GM23248 (cell line): ENCODE results near the gene ANKRD30BL. TPM values are rescaled to one million over a fixed set of nuclear protein-coding genes. Genes with fewer than 3 reads are reported as not detected.
A peak's percentile ranks its signal among the peaks of the same experiment; 100 is the strongest.
"Not testable (repeated sequence)": the region's sequence is repeated elsewhere in the genome, so short reads cannot be mapped to it uniquely, and the experiment has no call there.

ENCODE experiments used
- DNase-seq: peaks from one replicate; pipeline ENCODE4 v3.0.0-alpha.2; 2015
- H2AFZ ChIP-seq: fragments of 200-600 bp; sonication (generic); 2 replicates; pipeline ENCODE4 v1.6.1; 2016; ENCODE audit warnings: antibody characterized with exemption
- H3F3A ChIP-seq: fragments of 200-600 bp; sonication (generic); 2 replicates; pipeline ENCODE4 v1.6.1; 2016; ENCODE audit warnings: mild to moderate bottlenecking, antibody characterized with exemption, mixed run types; ENCODE audit not compliant: insufficient read depth
- H3K27ac ChIP-seq: fragments of 200-600 bp; sonication (generic); 2 replicates; pipeline ENCODE4 v1.5.1; 2016; ENCODE audit warnings: mild to moderate bottlenecking
- H3K27me3 ChIP-seq: fragments of 200-600 bp; sonication (generic); replicated peaks from 2 replicates; pipeline ENCODE4 v1.6.1; 2016; ENCODE audit warnings: mild to moderate bottlenecking; ENCODE audit not compliant: insufficient read depth
- H3K36me3 ChIP-seq: fragments of 200-600 bp; sonication (generic); 2 replicates; pipeline ENCODE4 v1.6.1; 2016; ENCODE audit warnings: low read depth, mild to moderate bottlenecking
- H3K4me1 ChIP-seq: fragments of 200-600 bp; sonication (generic); 2 replicates; pipeline ENCODE4 v1.6.1; 2016; ENCODE audit warnings: mild to moderate bottlenecking; ENCODE audit not compliant: insufficient read depth
- H3K4me2 ChIP-seq: fragments of 200-600 bp; sonication (generic); one replicate; pipeline ENCODE4 v1.6.1; 2016; ENCODE audit warnings: mild to moderate bottlenecking; ENCODE audit not compliant: unreplicated experiment
- H3K4me3 ChIP-seq: fragments of 200-600 bp; sonication (generic); 2 replicates; pipeline ENCODE4 v1.5.1; 2016; ENCODE audit warnings: mild to moderate bottlenecking
- H3K79me2 ChIP-seq: fragments of 200-600 bp; sonication (generic); 2 replicates; pipeline ENCODE4 v1.6.1; 2016; ENCODE audit warnings: mild to moderate bottlenecking; ENCODE audit not compliant: insufficient read depth
- H3K9ac ChIP-seq: fragments of 200-600 bp; sonication (generic); 2 replicates; pipeline ENCODE4 v1.6.1; 2016; ENCODE audit warnings: mild to moderate bottlenecking
- H3K9me2 ChIP-seq: fragments of 200-600 bp; sonication (generic); 2 replicates; pipeline ENCODE4 v1.6.1; 2016; ENCODE audit warnings: mixed run types, mild to moderate bottlenecking, moderate library complexity; ENCODE audit not compliant: insufficient read depth
- H3K9me3 ChIP-seq: fragments of 200-600 bp; sonication (generic); one replicate; pipeline ENCODE4 v1.6.1; 2017; ENCODE audit warnings: low read depth
- H4K20me1 ChIP-seq: fragments of 200-600 bp; sonication (generic); 2 replicates; pipeline ENCODE4 v1.6.0; 2016; ENCODE audit not compliant: insufficient read depth
- WGBS, 2 experiments: methylation state at CpG; one replicate each; pipeline ENCODE4 v1.1.6; 2015 to 2017; ENCODE audit warnings: low lambda C conversion rate in 2 of 2, low coverage in 1 of 2; ENCODE audit errors: missing lambda C conversion rate in 2 of 2; 5-methylcytosine and 5-hydroxymethylcytosine counted together
- in situ Hi-C: fragments of 300-500 bp; cut with MboI; formaldehyde crosslinking; loops from 2 replicates; pipeline ENCODE4 v1.15.0; 2020
- polyA plus RNA-seq: library from polyadenylated mRNA; unstranded; fragments of >200 nt; fragmentation: Nextera tagmentation; extraction: Ambion mirVana; gene quantifications from 2 replicates; pipeline ENCODE4 v1.2.1, GENCODE V29; 2016
- total RNA-seq: library from RNA; depleted of rRNA; stranded (reverse); fragments of >200 nt; shearing (Covaris generic); gene quantifications from 2 replicates; pipeline ENCODE4 v1.2.3, GENCODE V29; 2014; rRNA removed

Gene ANKRD30BL
- total RNA-seq (not detected in 2 replicates), polyA plus RNA-seq (not detected in 2 replicates)

GRCh38 chr2:132161161-132162124 lies at the start of gene ANKRD30BL:
Gene ANKRD30BL, minus strand, starts transcription at chr2:132161952. Its CDS starts 247 bp downstream, at chr2:132161705.
- H3K9me2 ChIP-seq, H3K36me3 ChIP-seq, H3K27me3 ChIP-seq, H3K79me2 ChIP-seq, H3K9ac ChIP-seq, H3K9me3 ChIP-seq, DNase-seq, H3K4me3 ChIP-seq, H3K4me1 ChIP-seq, H4K20me1 ChIP-seq, H2AFZ ChIP-seq, H3F3A ChIP-seq, in situ Hi-C loops, H3K27ac ChIP-seq, H3K4me2 ChIP-seq: not testable (repeated sequence)
- WGBS, 2 experiments = 61 to 72% methylated on average over 36 to 47 of the region's 48 CpGs

GRCh38 chr2:132202866-132203265 lies 41.1 kb upstream of the ANKRD30BL start:
- H3K9ac ChIP-seq, H3K9me3 ChIP-seq, H3K79me2 ChIP-seq, H3K4me1 ChIP-seq, H3K4me3 ChIP-seq, H3F3A ChIP-seq, H4K20me1 ChIP-seq, DNase-seq, H3K27me3 ChIP-seq, H2AFZ ChIP-seq, H3K36me3 ChIP-seq, H3K9me2 ChIP-seq, H3K4me2 ChIP-seq, H3K27ac ChIP-seq, in situ Hi-C loops: not testable (repeated sequence)
- 45 to 55% methylated on average over 2 of the region's 2 CpGs for whole genome bisulfite sequencing, 2 experiments

GRCh38 chr2:132192854-132193253 lies 31.1 kb upstream of the ANKRD30BL start:
- H3K79me2 ChIP-seq, H4K20me1 ChIP-seq, in situ Hi-C loops, H3K27me3 ChIP-seq, H3K27ac ChIP-seq, H3K36me3 ChIP-seq, H3K4me3 ChIP-seq, H3K4me2 ChIP-seq, H3K4me1 ChIP-seq, DNase-seq, H3F3A ChIP-seq, H3K9me2 ChIP-seq, H2AFZ ChIP-seq, H3K9me3 ChIP-seq, H3K9ac ChIP-seq: not testable (repeated sequence)
- WGBS, 2 experiments = 17% methylated on average over 5 of the region's 5 CpGs

- in situ Hi-C loops, H3K36me3 ChIP-seq, H3K9ac ChIP-seq: not testable (repeated sequence)
Measured at GRCh38 chr2:132167100-132167499, 5.3 kb upstream of the ANKRD30BL start.

GRCh38 chr2:132162125-132162660 lies 441 bp upstream of the ANKRD30BL start:
- H3K9me3 ChIP-seq, H3K4me2 ChIP-seq, H3K4me1 ChIP-seq, H2AFZ ChIP-seq, H4K20me1 ChIP-seq, H3K36me3 ChIP-seq, DNase-seq, H3K9me2 ChIP-seq, H3F3A ChIP-seq, H3K9ac ChIP-seq, H3K27ac ChIP-seq, in situ Hi-C loops, H3K27me3 ChIP-seq, H3K79me2 ChIP-seq, H3K4me3 ChIP-seq: not testable (repeated sequence)
- WGBS, 2 experiments = 85 to 87% methylated on average over 21 to 30 of the region's 33 CpGs

More at GRCh38 chr2:132167100-132167499, 5.3 kb upstream of the ANKRD30BL start:
- H3K9me2 ChIP-seq, DNase-seq, H2AFZ ChIP-seq, H3F3A ChIP-seq, H3K9me3 ChIP-seq, H3K4me3 ChIP-seq, H3K4me1 ChIP-seq, H4K20me1 ChIP-seq, H3K79me2 ChIP-seq, H3K27ac ChIP-seq, H3K4me2 ChIP-seq, H3K27me3 ChIP-seq: not testable (repeated sequence)
- 0% methylated on average over 1 of the region's 1 CpG for WGBS, 2 experiments

GRCh38 chr2:132146774-132147173 lies 15.0 kb downstream of the ANKRD30BL start:
- not testable (repeated sequence) for H3F3A ChIP-seq, H3K9me3 ChIP-seq, H4K20me1 ChIP-seq, H3K27ac ChIP-seq, H3K79me2 ChIP-seq, H3K4me1 ChIP-seq, H3K9me2 ChIP-seq, H3K4me3 ChIP-seq, H3K27me3 ChIP-seq, H2AFZ ChIP-seq, H3K9ac ChIP-seq, H3K4me2 ChIP-seq, H3K36me3 ChIP-seq
- peak; percentile 53 for DNase-seq
- in situ Hi-C loops = loop anchor here (25.0 kb wide), 1 partner anchor 734 kb away; no protein-coding TSS in a partner anchor
- 0 to 4% methylated on average over 4 of the region's 4 CpGs for WGBS, 2 experiments
